ENCODE results near the gene SUN1. TPM values are rescaled to one million over a fixed set of nuclear protein-coding genes. Genes with fewer than 3 reads are reported as not detected.

The SUN1 gene
- polyA plus RNA-seq, 3 donors, result 44.2 to 154 (median 51.5) TPM

- no peaks in the 10 kb centered on the region for H3K9me3 ChIP-seq (replicated peaks in 1 of 2; ENCODE audit: control insufficient read depth in 1 of 2, insufficient read depth in 1 of 2, low read length in 2 of 2)
- H3K4me1 ChIP-seq (ENCODE audit: control insufficient read depth in 1 of 2, insufficient read depth in 2 of 2, low read length in 2 of 2), result peaks cover 8 to 14% of the 10 kb centered on the region in 2 donors
- H4K20me1 ChIP-seq (ENCODE audit: insufficient read depth, low read length), result peaks cover 98% of the 10 kb centered on the region
- Mint-ChIP-seq H3K27me3 (ENCODE audit: low read depth in 3 of 3) (peaks cover 24 to 48% (median 29%) of the 10 kb centered on the region in 3 donors), H3K36me3 (peaks cover 59 to 69% of the 10 kb centered on the region in 2 donors), H3K4me3 (no peak overlapping the region), H3K9me3 (peaks cover 0 to 5% (median 2%) of the 10 kb centered on the region in 7 donors), H3K4me1 (peaks cover 26% of the 10 kb centered on the region), H3K27ac (no peak overlapping the region)
- no CpG with 5 or more reads among the region's 11 CpGs for WGBS (ENCODE audit: insufficient coverage)
- no peak for DNase-seq
- peaks cover 84% of the 10 kb centered on the region for H3K79me2 ChIP-seq (ENCODE audit: insufficient read depth, low read length)
- H3K4me3 ChIP-seq (replicated peaks in 1 of 3; ENCODE audit: low read depth in 2 of 3, low read length in 3 of 3), result no peak overlapping the region
- no peak overlapping the region for H3K4me2 ChIP-seq (replicated peaks; ENCODE audit: extremely low read depth, low read length, poor library complexity, severe bottlenecking)
- H3K36me3 ChIP-seq (replicated peaks in 1 of 2; ENCODE audit: control insufficient read depth in 1 of 2, insufficient read depth in 2 of 2, low read length in 2 of 2), result peaks cover 0 to 26% of the 10 kb centered on the region in 2 donors
- TF ChIP-seq, protein P1, sequence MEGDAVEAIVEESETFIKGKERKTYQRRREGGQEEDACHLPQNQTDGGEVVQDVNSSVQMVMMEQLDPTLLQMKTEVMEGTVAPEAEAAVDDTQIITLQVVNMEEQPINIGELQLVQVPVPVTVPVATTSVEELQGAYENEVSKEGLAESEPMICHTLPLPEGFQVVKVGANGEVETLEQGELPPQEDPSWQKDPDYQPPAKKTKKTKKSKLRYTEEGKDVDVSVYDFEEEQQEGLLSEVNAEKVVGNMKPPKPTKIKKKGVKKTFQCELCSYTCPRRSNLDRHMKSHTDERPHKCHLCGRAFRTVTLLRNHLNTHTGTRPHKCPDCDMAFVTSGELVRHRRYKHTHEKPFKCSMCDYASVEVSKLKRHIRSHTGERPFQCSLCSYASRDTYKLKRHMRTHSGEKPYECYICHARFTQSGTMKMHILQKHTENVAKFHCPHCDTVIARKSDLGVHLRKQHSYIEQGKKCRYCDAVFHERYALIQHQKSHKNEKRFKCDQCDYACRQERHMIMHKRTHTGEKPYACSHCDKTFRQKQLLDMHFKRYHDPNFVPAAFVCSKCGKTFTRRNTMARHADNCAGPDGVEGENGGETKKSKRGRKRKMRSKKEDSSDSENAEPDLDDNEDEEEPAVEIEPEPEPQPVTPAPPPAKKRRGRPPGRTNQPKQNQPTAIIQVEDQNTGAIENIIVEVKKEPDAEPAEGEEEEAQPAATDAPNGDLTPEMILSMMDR (IDR thresholded peaks at IDR 0.05), result no peak
- no peak overlapping the region for H3K9ac ChIP-seq (ENCODE audit: insufficient read depth, low read length, poor library complexity, severe bottlenecking)
- H2AFZ ChIP-seq (ENCODE audit: insufficient read depth, low read depth, low read length, poor library complexity, severe bottlenecking), result no peak overlapping the region
- peaks cover 2 to 26% of the 10 kb centered on the region in 2 donors for H3K27me3 ChIP-seq (ENCODE audit: control insufficient read depth in 2 of 2, insufficient read depth in 2 of 2, low read length in 2 of 2)
- no peak overlapping the region for H3K27ac ChIP-seq (ENCODE audit: low read depth in 1 of 2, low read length in 2 of 2)
- intact Hi-C loops (cut with micrococcal nuclease), result no loop called here
Observed at GRCh38 chr7:821688-822087, 10.6 kb upstream of the SUN1 start.

DNA sequence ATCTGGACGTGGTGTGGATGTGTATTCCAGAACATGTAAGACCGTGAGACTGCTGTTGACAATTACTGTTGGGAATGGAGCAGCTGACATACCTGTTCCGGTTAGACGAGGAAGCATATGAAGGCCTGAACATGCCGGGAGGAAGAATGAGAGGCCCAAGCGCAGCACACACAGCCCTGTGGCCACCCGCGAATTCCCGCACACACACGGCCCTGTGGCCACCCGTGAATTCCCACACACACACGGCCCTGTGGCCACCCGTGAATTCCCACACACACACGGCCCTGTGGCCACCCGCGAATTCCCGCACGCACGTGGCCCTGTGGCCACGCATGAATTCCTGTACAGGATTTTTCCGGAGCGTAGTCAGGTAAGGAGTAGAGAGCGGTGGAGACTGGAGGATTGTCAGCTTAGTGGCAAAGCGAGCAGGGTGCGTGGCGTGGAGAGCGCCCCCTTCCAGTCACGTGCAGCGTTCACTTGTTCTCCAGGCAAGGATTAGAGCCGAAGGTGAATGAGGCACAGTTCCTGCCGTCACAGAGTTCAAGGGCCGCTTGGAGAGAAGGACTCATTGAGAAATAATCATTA is 9.5 kb upstream of the SUN1 start:
- peaks cover 0 to 4% of the 10 kb centered on the region in 2 donors for H3K4me1 ChIP-seq (ENCODE audit: control insufficient read depth in 1 of 2, insufficient read depth in 2 of 2, low read length in 2 of 2)
- no peak overlapping the region for H2AFZ ChIP-seq (ENCODE audit: insufficient read depth, low read depth, low read length, poor library complexity, severe bottlenecking)
- H3K4me3 ChIP-seq (replicated peaks in 1 of 3; ENCODE audit: low read depth in 2 of 3, low read length in 3 of 3), result no peak overlapping the region
- no peak for DNase-seq
- H3K36me3 ChIP-seq (replicated peaks in 1 of 2; ENCODE audit: control insufficient read depth in 1 of 2, insufficient read depth in 2 of 2, low read length in 2 of 2), result peaks cover 0 to 27% of the 10 kb centered on the region in 2 donors
- Mint-ChIP-seq H3K27me3 (ENCODE audit: low read depth in 3 of 3) (peaks cover 18 to 44% (median 23%) of the 10 kb centered on the region in 3 donors), H3K4me1 (peaks cover 19% of the 10 kb centered on the region), H3K36me3 (peaks cover 57 to 72% of the 10 kb centered on the region in 2 donors), H3K27ac (peak overlapping the region in 1 of 7 donors; percentile 5), H3K4me3 (peak overlapping the region in 1 of 2 donors; percentile 7), H3K9me3 (peaks cover 0 to 5% (median 1%) of the 10 kb centered on the region in 7 donors)
- no peak overlapping the region for H3K9ac ChIP-seq (ENCODE audit: insufficient read depth, low read length, poor library complexity, severe bottlenecking)
- H3K9me3 ChIP-seq (replicated peaks in 1 of 2; ENCODE audit: control insufficient read depth in 1 of 2, insufficient read depth in 1 of 2, low read length in 2 of 2), result no peaks in the 10 kb centered on the region
- no peak overlapping the region for H3K27ac ChIP-seq (ENCODE audit: low read depth in 1 of 2, low read length in 2 of 2)
- H4K20me1 ChIP-seq (ENCODE audit: insufficient read depth, low read length), result peaks cover 99% of the 10 kb centered on the region
- H3K4me2 ChIP-seq (replicated peaks; ENCODE audit: extremely low read depth, low read length, poor library complexity, severe bottlenecking), result no peak overlapping the region
- H3K27me3 ChIP-seq (ENCODE audit: control insufficient read depth in 2 of 2, insufficient read depth in 2 of 2, low read length in 2 of 2), result peaks cover 2 to 17% of the 10 kb centered on the region in 2 donors
- WGBS (ENCODE audit: insufficient coverage), result 95% methylated on average over 27 of the region's 32 CpGs
- H3K79me2 ChIP-seq (ENCODE audit: insufficient read depth, low read length), result peaks cover 79% of the 10 kb centered on the region
- intact Hi-C loops (cut with micrococcal nuclease), result no loop called here
- TF ChIP-seq, protein P1 (IDR thresholded peaks at IDR 0.05), result no peak
